Liver (tissue), 9 donors: ENCODE data around the gene CCDC66. TPM values are rescaled to one million over a fixed set of nuclear protein-coding genes. Genes with fewer than 3 reads are reported as not detected.

Experiments used
- DNase-seq: peaks from one replicate; pipeline ENCODE4 v3.0.0-alpha.2; 2017; ENCODE audit warnings: low spot score
- H3K27ac ChIP-seq, 2 donors: one replicate each; pipeline ENCODE4 v1.7.0; 2013; ENCODE audit warnings: inconsistent platforms in 2 of 2, low read length in 2 of 2, control low read depth in 1 of 2, low read depth in 1 of 2, mild to moderate bottlenecking in 1 of 2
- H3K27me3 ChIP-seq, 4 donors: one replicate each; pipeline versions ENCODE4 v1.6.1 to v1.7.0; 2013; ENCODE audit warnings: low read length in 3 of 4, inconsistent platforms in 1 of 4, mild to moderate bottlenecking in 1 of 4, moderate library complexity in 1 of 4; ENCODE audit not compliant: control insufficient read depth in 4 of 4, insufficient read depth in 4 of 4
- H3K36me3 ChIP-seq, 4 donors: one replicate each; pipeline versions ENCODE4 v1.6.1 to v1.7.0; 2013; ENCODE audit warnings: low read length in 3 of 4, mild to moderate bottlenecking in 3 of 4, low read depth in 1 of 4, moderate library complexity in 1 of 4; ENCODE audit not compliant: control insufficient read depth in 4 of 4, insufficient read depth in 3 of 4
- H3K4me1 ChIP-seq, 4 donors: one replicate each; pipeline versions ENCODE4 v1.6.1 to v1.7.0; 2013; ENCODE audit warnings: low read length in 3 of 4, mild to moderate bottlenecking in 3 of 4, moderate library complexity in 1 of 4; ENCODE audit not compliant: control insufficient read depth in 4 of 4, insufficient read depth in 4 of 4
- H3K4me3 ChIP-seq, 3 donors: one replicate each; pipeline versions ENCODE4 v1.6.1 to v1.7.0; 2013; ENCODE audit warnings: low read length in 3 of 3, control low read depth in 1 of 3, low read depth in 1 of 3, mild to moderate bottlenecking in 1 of 3
- H3K9ac ChIP-seq, 2 donors: one replicate each; pipeline ENCODE4 v1.7.0; 2013; ENCODE audit warnings: low read length in 2 of 2, mild to moderate bottlenecking in 2 of 2, moderate library complexity in 2 of 2, control low read depth in 1 of 2, low read depth in 1 of 2
- H3K9me3 ChIP-seq, 4 donors: one replicate each; pipeline versions ENCODE4 v1.6.1 to v1.7.0; 2013; ENCODE audit warnings: low read length in 3 of 4; ENCODE audit not compliant: control insufficient read depth in 4 of 4
- EGR1 ChIP-seq, 2 donors: IDR thresholded peaks; 2 replicates each; pipeline ENCODE4 v1.6.1; 2016 to 2018; ENCODE audit warnings: antibody characterized with exemption in 2 of 2, low read depth in 2 of 2
- FOXA1 ChIP-seq: IDR thresholded peaks from 2 replicates; pipeline ENCODE4 v1.6.1; 2016; ENCODE audit warnings: antibody characterized with exemption
- GABPA ChIP-seq, 2 donors: IDR thresholded peaks in 1 of 2; conservative IDR thresholded peaks in 1 of 2; 2 replicates each; pipeline ENCODE4 v1.6.1; 2016; ENCODE audit warnings: antibody characterized with exemption in 2 of 2, mild to moderate bottlenecking in 1 of 2, moderate library complexity in 1 of 2
- HNF4A ChIP-seq, 2 donors: conservative IDR thresholded peaks; 2 replicates each; pipeline ENCODE4 v1.6.1; 2016; ENCODE audit warnings: antibody characterized with exemption in 2 of 2, mild to moderate bottlenecking in 2 of 2
- HNF4G ChIP-seq: IDR thresholded peaks from 2 replicates; pipeline ENCODE4 v1.6.1; 2016; ENCODE audit warnings: antibody characterized with exemption
- JUND ChIP-seq, 2 donors: IDR thresholded peaks; 2 replicates each; pipeline ENCODE4 v1.6.1; 2016; ENCODE audit warnings: antibody characterized with exemption in 2 of 2
- NR2F2 ChIP-seq: IDR thresholded peaks from 2 replicates; pipeline ENCODE4 v1.6.1; 2016; ENCODE audit warnings: antibody characterized with exemption
- RAD21 ChIP-seq, 2 donors: IDR thresholded peaks; 2 replicates each; pipeline ENCODE4 v1.6.1; 2016; ENCODE audit warnings: antibody characterized with exemption in 2 of 2, mild to moderate bottlenecking in 2 of 2
- RXRA ChIP-seq, 2 donors: IDR thresholded peaks; 2 replicates each; pipeline ENCODE4 v1.6.1; 2017 to 2018; ENCODE audit warnings: antibody characterized with exemption in 2 of 2, mild to moderate bottlenecking in 1 of 2
- SP1 ChIP-seq: IDR thresholded peaks from 2 replicates; pipeline ENCODE4 v1.6.1; 2018; ENCODE audit warnings: antibody characterized with exemption, mild to moderate bottlenecking
- TAF1 ChIP-seq: conservative IDR thresholded peaks from 2 replicates; pipeline ENCODE4 v1.6.1; 2016; ENCODE audit warnings: antibody characterized with exemption, mild to moderate bottlenecking
- YY1 ChIP-seq: IDR thresholded peaks from 2 replicates; pipeline ENCODE4 v1.6.1; 2016; ENCODE audit warnings: antibody characterized with exemption, mild to moderate bottlenecking
- WGBS: extraction: QIAGEN DNeasy Blood & Tissue Kit; methylation state at CpG from one replicate; pipeline ENCODE4 v1.1.7; 2013; 5-methylcytosine and 5-hydroxymethylcytosine counted together
- polyA plus RNA-seq, 2 donors: library from polyadenylated mRNA; stranded (reverse) in 1 of 2; unstranded in 1 of 2; fragments of 200-250 nt in 1 of 2; fragments of >200 nt in 1 of 2; fragmentation: Nextera tagmentation in 1 of 2; extraction: Ambion mirVana in 1 of 2; gene quantifications; one replicate each; pipeline versions ENCODE4 v1.2.1 to v1.2.3, GENCODE V29; 2013 to 2015
- total RNA-seq, 2 donors: library from RNA; depleted of rRNA; stranded (reverse); fragments of >200 nt; gene quantifications; one replicate each; pipeline ENCODE4 v1.2.3, GENCODE V29; 2014
- TF ChIP-seq, protein P1 (sequence below): IDR thresholded peaks from 2 replicates; pipeline ENCODE4 v1.6.1; 2016; ENCODE audit warnings: antibody characterized with exemption
- TF ChIP-seq, protein P2 (sequence below): IDR thresholded peaks from 2 replicates; pipeline ENCODE4 v1.6.1; 2016; ENCODE audit warnings: antibody characterized with exemption
- TF ChIP-seq, protein P3 (sequence below): IDR thresholded peaks from 2 replicates; pipeline ENCODE4 v1.6.1; 2016; ENCODE audit warnings: antibody characterized with exemption, mild to moderate bottlenecking
- TF ChIP-seq, protein P4 (sequence below): fragments of 150-350 bp; IDR thresholded peaks from 2 replicates; pipeline ENCODE4 v1.5.1; 2017; ENCODE audit warnings: improper control_type of control experiment, low read depth, low read length; ENCODE audit not compliant: missing input control
- TF ChIP-seq, protein P5 (sequence below): IDR thresholded peaks from 2 replicates; pipeline ENCODE4 v1.6.1; 2016; ENCODE audit warnings: antibody characterized with exemption
- donor health status: healthy.
- donor health status: healthy.
- donor health status: healthy.
- donor health status: healthy.
- donor health status: healthy.

CCDC66 gene
- total and polyA plus RNA-seq, 4 donors = 2.1 to 23.3 (median 11.8) TPM

DNA sequence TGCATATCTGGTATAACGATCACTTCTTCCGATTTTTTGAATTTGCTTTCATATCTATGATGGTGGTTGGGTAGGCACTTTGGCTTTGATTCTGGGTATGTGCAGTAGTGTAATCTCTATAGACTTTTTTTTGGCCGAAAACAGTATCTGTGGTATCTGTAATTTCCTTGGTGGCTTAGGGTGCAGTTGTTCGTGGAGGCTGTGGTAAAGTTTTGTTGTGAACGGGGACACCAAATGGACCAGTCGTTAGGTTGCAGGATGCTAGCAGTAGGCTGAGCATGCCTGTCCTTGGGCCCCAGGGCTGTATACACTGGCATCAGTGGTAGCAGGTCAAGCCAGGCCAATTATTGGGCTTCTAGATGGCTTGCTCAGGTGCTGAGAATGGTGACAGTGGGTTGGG lies 55.2 kb downstream of the CCDC66 start (continued):
- TF ChIP-seq TAF1 (no peak), FOXA1 (no peak), SP1 (no peak), YY1 (no peak), GABPA (IDR thresholded peaks at IDR 0.05 in 1 of 2, conservative IDR thresholded peaks at IDR 0.05 in 1 of 2) (no peak), EGR1 (IDR thresholded peaks at IDR 0.05; ENCODE audit: low read depth in 2 of 2) (no peak), NR2F2 (no peak)
- TF ChIP-seq, protein P1, sequence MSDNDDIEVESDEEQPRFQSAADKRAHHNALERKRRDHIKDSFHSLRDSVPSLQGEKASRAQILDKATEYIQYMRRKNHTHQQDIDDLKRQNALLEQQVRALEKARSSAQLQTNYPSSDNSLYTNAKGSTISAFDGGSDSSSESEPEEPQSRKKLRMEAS = no peak
- TF ChIP-seq, protein P2, sequence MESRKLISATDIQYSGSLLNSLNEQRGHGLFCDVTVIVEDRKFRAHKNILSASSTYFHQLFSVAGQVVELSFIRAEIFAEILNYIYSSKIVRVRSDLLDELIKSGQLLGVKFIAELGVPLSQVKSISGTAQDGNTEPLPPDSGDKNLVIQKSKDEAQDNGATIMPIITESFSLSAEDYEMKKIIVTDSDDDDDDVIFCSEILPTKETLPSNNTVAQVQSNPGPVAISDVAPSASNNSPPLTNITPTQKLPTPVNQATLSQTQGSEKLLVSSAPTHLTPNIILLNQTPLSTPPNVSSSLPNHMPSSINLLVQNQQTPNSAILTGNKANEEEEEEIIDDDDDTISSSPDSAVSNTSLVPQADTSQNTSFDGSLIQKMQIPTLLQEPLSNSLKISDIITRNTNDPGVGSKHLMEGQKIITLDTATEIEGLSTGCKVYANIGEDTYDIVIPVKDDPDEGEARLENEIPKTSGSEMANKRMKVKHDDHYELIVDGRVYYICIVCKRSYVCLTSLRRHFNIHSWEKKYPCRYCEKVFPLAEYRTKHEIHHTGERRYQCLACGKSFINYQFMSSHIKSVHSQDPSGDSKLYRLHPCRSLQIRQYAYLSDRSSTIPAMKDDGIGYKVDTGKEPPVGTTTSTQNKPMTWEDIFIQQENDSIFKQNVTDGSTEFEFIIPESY = no peak

DNA sequence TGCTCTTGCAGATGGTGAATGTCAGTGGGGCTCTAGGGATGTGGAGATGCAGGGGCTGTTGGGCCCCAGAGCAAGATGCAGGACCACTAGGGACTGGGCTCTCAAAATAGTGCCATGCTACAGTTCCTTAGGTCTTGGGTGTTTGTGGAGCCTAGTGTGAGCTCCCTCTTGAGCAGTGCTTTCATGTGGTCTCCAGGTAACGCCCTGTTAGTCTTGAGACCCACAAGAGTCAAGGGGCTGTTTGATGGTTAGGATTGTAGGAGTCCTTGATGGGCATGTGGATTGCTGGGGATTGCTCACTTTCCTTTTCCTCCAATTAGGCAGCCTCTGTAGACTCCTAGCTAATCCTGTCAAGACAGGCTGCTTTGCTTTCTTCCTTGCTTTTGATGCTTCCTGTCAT lies 56.0 kb downstream of the CCDC66 start:
- TF ChIP-seq, protein P3, sequence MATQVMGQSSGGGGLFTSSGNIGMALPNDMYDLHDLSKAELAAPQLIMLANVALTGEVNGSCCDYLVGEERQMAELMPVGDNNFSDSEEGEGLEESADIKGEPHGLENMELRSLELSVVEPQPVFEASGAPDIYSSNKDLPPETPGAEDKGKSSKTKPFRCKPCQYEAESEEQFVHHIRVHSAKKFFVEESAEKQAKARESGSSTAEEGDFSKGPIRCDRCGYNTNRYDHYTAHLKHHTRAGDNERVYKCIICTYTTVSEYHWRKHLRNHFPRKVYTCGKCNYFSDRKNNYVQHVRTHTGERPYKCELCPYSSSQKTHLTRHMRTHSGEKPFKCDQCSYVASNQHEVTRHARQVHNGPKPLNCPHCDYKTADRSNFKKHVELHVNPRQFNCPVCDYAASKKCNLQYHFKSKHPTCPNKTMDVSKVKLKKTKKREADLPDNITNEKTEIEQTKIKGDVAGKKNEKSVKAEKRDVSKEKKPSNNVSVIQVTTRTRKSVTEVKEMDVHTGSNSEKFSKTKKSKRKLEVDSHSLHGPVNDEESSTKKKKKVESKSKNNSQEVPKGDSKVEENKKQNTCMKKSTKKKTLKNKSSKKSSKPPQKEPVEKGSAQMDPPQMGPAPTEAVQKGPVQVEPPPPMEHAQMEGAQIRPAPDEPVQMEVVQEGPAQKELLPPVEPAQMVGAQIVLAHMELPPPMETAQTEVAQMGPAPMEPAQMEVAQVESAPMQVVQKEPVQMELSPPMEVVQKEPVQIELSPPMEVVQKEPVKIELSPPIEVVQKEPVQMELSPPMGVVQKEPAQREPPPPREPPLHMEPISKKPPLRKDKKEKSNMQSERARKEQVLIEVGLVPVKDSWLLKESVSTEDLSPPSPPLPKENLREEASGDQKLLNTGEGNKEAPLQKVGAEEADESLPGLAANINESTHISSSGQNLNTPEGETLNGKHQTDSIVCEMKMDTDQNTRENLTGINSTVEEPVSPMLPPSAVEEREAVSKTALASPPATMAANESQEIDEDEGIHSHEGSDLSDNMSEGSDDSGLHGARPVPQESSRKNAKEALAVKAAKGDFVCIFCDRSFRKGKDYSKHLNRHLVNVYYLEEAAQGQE = no peak
- TF ChIP-seq SP1 (no peak), HNF4G (no peak), NR2F2 (no peak), GABPA (IDR thresholded peaks at IDR 0.05 in 1 of 2, conservative IDR thresholded peaks at IDR 0.05 in 1 of 2) (no peak), RAD21 (IDR thresholded peaks at IDR 0.05) (no peak), TAF1 (no peak), HNF4A (conservative IDR thresholded peaks at IDR 0.05) (no peak), RXRA (IDR thresholded peaks at IDR 0.05) (no peak), JUND (IDR thresholded peaks at IDR 0.05) (no peak)
- TF ChIP-seq, protein P2 = no peak
- TF ChIP-seq, protein P4, sequence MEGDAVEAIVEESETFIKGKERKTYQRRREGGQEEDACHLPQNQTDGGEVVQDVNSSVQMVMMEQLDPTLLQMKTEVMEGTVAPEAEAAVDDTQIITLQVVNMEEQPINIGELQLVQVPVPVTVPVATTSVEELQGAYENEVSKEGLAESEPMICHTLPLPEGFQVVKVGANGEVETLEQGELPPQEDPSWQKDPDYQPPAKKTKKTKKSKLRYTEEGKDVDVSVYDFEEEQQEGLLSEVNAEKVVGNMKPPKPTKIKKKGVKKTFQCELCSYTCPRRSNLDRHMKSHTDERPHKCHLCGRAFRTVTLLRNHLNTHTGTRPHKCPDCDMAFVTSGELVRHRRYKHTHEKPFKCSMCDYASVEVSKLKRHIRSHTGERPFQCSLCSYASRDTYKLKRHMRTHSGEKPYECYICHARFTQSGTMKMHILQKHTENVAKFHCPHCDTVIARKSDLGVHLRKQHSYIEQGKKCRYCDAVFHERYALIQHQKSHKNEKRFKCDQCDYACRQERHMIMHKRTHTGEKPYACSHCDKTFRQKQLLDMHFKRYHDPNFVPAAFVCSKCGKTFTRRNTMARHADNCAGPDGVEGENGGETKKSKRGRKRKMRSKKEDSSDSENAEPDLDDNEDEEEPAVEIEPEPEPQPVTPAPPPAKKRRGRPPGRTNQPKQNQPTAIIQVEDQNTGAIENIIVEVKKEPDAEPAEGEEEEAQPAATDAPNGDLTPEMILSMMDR = no peak
- TF ChIP-seq, protein P5, sequence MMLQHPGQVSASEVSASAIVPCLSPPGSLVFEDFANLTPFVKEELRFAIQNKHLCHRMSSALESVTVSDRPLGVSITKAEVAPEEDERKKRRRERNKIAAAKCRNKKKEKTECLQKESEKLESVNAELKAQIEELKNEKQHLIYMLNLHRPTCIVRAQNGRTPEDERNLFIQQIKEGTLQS = no peak
- TF ChIP-seq, protein P1 = no peak
- H3K27me3 ChIP-seq = no peaks in the 10 kb centered on the region
- no peak overlapping the region for H3K9ac ChIP-seq
- no peak overlapping the region for H3K27ac ChIP-seq
- H3K9me3 ChIP-seq = no peaks in the 10 kb centered on the region
- no peak for DNase-seq
- no peak overlapping the region for H3K4me3 ChIP-seq
- H3K4me1 ChIP-seq = no peaks in the 10 kb centered on the region
- peaks cover 0 to 20% (median 5%) of the 10 kb centered on the region in 4 donors for H3K36me3 ChIP-seq
- 98% methylated on average over 1 of the region's 1 CpG for WGBS
